ENCODE results near the gene MRPL9.
A peak's percentile ranks its signal among the peaks of the same experiment; 100 is the strongest.

The MRPL9 gene

DNA sequence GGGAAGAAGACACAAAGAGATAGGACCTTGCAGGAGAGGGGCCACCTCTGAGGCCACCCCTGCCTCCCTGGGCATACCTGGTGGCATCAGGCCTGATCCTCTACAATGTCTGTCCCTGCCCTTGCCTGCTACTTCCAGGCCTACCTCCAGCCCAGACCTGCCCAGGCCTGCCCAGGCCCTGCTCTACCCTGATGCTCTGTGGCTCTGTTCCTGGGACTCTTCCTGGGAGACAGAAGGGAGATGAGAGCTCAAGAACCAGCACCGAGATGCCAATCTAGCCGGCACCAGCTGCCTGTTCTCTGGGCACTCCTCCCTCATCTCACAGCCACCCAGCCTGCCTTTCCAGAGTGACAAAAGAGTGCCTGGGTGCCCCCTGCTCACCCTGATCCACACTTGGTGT is 49.4 kb downstream of the MRPL9 start:
- H3K27ac ChIP-seq: no peak overlapping the region
- in situ Hi-C loops (cut with HindIII; ENCODE audit: low pct_ligation_motif_present, low sequenced_read_pairs): no loop called here
- peaks cover 36% of the 10 kb centered on the region for H3K27me3 ChIP-seq (replicated peaks)
- TF ChIP-seq, protein P1, sequence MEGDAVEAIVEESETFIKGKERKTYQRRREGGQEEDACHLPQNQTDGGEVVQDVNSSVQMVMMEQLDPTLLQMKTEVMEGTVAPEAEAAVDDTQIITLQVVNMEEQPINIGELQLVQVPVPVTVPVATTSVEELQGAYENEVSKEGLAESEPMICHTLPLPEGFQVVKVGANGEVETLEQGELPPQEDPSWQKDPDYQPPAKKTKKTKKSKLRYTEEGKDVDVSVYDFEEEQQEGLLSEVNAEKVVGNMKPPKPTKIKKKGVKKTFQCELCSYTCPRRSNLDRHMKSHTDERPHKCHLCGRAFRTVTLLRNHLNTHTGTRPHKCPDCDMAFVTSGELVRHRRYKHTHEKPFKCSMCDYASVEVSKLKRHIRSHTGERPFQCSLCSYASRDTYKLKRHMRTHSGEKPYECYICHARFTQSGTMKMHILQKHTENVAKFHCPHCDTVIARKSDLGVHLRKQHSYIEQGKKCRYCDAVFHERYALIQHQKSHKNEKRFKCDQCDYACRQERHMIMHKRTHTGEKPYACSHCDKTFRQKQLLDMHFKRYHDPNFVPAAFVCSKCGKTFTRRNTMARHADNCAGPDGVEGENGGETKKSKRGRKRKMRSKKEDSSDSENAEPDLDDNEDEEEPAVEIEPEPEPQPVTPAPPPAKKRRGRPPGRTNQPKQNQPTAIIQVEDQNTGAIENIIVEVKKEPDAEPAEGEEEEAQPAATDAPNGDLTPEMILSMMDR (IDR thresholded peaks at IDR 0.05; ENCODE audit: low read depth, low read length, missing control alignments): no peak
- no peak overlapping the region for H3K4me3 ChIP-seq (ENCODE audit: low read depth, low read length)
- no peak for DNase-seq
- H3K36me3 ChIP-seq (replicated peaks): no peaks in the 10 kb centered on the region

DNA sequence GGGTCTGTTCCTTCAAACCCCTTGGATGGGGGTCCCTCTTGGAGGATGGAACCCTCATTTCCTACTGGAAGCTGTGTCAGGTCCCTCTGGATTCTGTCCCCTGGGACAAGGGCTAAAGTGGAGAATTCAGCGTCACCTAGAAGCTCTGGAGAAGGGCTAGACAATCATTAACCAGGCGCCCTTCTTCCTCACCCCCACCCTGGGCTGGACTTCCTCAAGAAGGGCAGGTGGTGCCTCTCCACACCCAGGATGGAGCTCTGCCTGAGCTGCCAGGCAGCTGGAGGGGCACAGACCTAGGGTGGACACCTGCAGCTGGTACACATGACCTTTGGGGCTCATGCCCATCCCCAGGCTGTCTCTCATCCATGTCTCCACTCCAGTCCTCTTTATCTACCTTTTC is 50.3 kb downstream of the MRPL9 start:
- no peak overlapping the region for H3K4me3 ChIP-seq (ENCODE audit: low read depth, low read length)
- no peaks in the 10 kb centered on the region for H3K36me3 ChIP-seq (replicated peaks)
- H3K27ac ChIP-seq: no peak overlapping the region
- no peak for DNase-seq
- H3K27me3 ChIP-seq (replicated peaks): peaks cover 31% of the 10 kb centered on the region
- TF ChIP-seq, protein P1 (IDR thresholded peaks at IDR 0.05; ENCODE audit: low read depth, low read length, missing control alignments): no peak
- in situ Hi-C loops (cut with HindIII; ENCODE audit: low pct_ligation_motif_present, low sequenced_read_pairs): no loop called here

- no peaks in the 10 kb centered on the region for H3K36me3 ChIP-seq (replicated peaks)
- DNase-seq: no peak
- TF ChIP-seq, protein P1 (IDR thresholded peaks at IDR 0.05; ENCODE audit: low read depth, low read length, missing control alignments): no peak
- peaks cover 20% of the 10 kb centered on the region for H3K27me3 ChIP-seq (replicated peaks)
- in situ Hi-C loops (cut with HindIII; ENCODE audit: low pct_ligation_motif_present, low sequenced_read_pairs): no loop called here
- H3K4me3 ChIP-seq (ENCODE audit: low read depth, low read length): no peak overlapping the region
- no peak overlapping the region for H3K27ac ChIP-seq
Measured at GRCh38 chr1:151711951-151712350, 51.3 kb downstream of the MRPL9 start.

GRCh38 chr1:151711044-151711800 is 52.1 kb downstream of the MRPL9 start:
- TF ChIP-seq, protein P1 (IDR thresholded peaks at IDR 0.05; ENCODE audit: low read depth, low read length, missing control alignments): no peak
- Histone ChIP-seq H3K36me3 (replicated peaks) (no peaks in the 10 kb centered on the region), H3K4me3 (ENCODE audit: low read depth, low read length) (no peak overlapping the region), H3K27me3 (replicated peaks) (peaks cover 16% of the 10 kb centered on the region), H3K27ac (no peak overlapping the region)
- in situ Hi-C loops (cut with HindIII; ENCODE audit: low pct_ligation_motif_present, low sequenced_read_pairs): no loop called here
- DNase-seq: no peak

- TF ChIP-seq, protein P1 (IDR thresholded peaks at IDR 0.05; ENCODE audit: low read depth, low read length, missing control alignments): no peak
- H3K27me3 ChIP-seq (replicated peaks): peaks cover 7% of the 10 kb centered on the region
- in situ Hi-C loops (cut with HindIII; ENCODE audit: low pct_ligation_motif_present, low sequenced_read_pairs): no loop called here
- peak; percentile 74 for DNase-seq
- no peak overlapping the region for H3K4me3 ChIP-seq (ENCODE audit: low read depth, low read length)
- H3K36me3 ChIP-seq (replicated peaks): no peaks in the 10 kb centered on the region
- no peak overlapping the region for H3K27ac ChIP-seq
Measured at GRCh38 chr1:151710187-151710840, 53.0 kb downstream of the MRPL9 start.
